Measurements from ENCODE around the gene MAP2.

DNA sequence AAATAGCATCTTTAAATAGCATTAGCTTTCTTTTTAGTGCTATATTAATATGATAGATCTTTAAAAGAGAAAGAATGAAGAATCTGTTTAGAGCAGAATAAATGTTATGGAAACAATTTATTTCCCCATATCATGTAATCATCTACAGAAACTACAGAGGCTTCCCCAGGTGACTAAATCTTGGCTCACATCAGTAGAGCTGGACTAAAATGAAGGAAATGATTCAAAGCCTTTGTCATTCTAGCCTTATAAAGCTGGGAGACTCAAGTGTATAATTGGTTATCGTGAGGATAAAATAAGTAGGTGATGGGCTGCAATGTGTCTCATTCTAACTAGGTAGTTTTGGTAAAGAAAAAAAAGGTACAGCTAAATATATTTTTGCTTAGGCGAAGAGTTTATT, 264.5 kb downstream of the MAP2 start:
- TF ChIP-seq, protein P1, sequence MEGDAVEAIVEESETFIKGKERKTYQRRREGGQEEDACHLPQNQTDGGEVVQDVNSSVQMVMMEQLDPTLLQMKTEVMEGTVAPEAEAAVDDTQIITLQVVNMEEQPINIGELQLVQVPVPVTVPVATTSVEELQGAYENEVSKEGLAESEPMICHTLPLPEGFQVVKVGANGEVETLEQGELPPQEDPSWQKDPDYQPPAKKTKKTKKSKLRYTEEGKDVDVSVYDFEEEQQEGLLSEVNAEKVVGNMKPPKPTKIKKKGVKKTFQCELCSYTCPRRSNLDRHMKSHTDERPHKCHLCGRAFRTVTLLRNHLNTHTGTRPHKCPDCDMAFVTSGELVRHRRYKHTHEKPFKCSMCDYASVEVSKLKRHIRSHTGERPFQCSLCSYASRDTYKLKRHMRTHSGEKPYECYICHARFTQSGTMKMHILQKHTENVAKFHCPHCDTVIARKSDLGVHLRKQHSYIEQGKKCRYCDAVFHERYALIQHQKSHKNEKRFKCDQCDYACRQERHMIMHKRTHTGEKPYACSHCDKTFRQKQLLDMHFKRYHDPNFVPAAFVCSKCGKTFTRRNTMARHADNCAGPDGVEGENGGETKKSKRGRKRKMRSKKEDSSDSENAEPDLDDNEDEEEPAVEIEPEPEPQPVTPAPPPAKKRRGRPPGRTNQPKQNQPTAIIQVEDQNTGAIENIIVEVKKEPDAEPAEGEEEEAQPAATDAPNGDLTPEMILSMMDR (IDR thresholded peaks at IDR 0.05) = no peak
- TF ChIP-seq POLR2A (IDR thresholded peaks at IDR 0.05) (no peak), POLR2AphosphoS5 (IDR thresholded peaks at IDR 0.05) (no peak)
